SU-DHL-6 (cell line): ENCODE data around the gene FRS2.

Experiments used
- H2AFZ ChIP-seq: fragments of 200-600 bp; sonication (generic); 2 replicates; pipeline ENCODE4 v1.6.1; 2014; ENCODE audit warnings: low read depth, mild to moderate bottlenecking, moderate library complexity, mixed read lengths, antibody characterized with exemption, low read length; ENCODE audit not compliant: severe bottlenecking
- H3F3A ChIP-seq: fragments of 200-600 bp; shearing (Covaris generic); 2 replicates; pipeline ENCODE4 v1.6.0; 2016; ENCODE audit warnings: antibody characterized with exemption, mild to moderate bottlenecking; ENCODE audit not compliant: insufficient read depth
- H3K27ac ChIP-seq: fragments of 200-600 bp; sonication (generic); 2 replicates; pipeline ENCODE4 v1.5.1; 2016; ENCODE audit warnings: low read depth, mild to moderate bottlenecking, low read length, moderate library complexity, mixed read lengths
- H3K27me3 ChIP-seq: fragments of 200-600 bp; sonication (generic), shearing (Covaris generic); 2 replicates; pipeline ENCODE4 v1.6.0; 2014; ENCODE audit warnings: mild to moderate bottlenecking, low read length
- H3K36me3 ChIP-seq: fragments of 200-600 bp; sonication (generic); 2 replicates; pipeline ENCODE4 v1.6.1; 2014; ENCODE audit warnings: mild to moderate bottlenecking, low read length, mixed read lengths
- H3K4me2 ChIP-seq: fragments of 300-600, 200-600 bp; shearing (Covaris generic), sonication (generic); 2 replicates; pipeline ENCODE4 v1.6.0; 2014; ENCODE audit warnings: low read length, low read depth, mild to moderate bottlenecking; ENCODE audit not compliant: poor library complexity, severe bottlenecking
- H3K4me3 ChIP-seq: fragments of 200-600 bp; sonication (generic); 2 replicates; pipeline ENCODE4 v1.5.1; 2014; ENCODE audit warnings: antibody characterized with exemption, low read length, mild to moderate bottlenecking, mixed read lengths; ENCODE audit not compliant: insufficient read depth, poor library complexity, severe bottlenecking
- H3K79me2 ChIP-seq: fragments of 200-600 bp; sonication (generic); 2 replicates; pipeline ENCODE4 v1.6.1; 2014; ENCODE audit warnings: mild to moderate bottlenecking, low read length, moderate library complexity; ENCODE audit not compliant: insufficient read depth
- H3K9ac ChIP-seq: fragments of 200-600 bp; sonication (generic); 2 replicates; pipeline ENCODE4 v1.7.0; 2014; ENCODE audit warnings: mild to moderate bottlenecking, low read length
- H3K9me2 ChIP-seq: fragments of 200-600 bp; sonication (generic); replicated peaks from 2 replicates; pipeline ENCODE4 v1.6.1; 2014; ENCODE audit warnings: low read length; ENCODE audit not compliant: insufficient read depth
- H3K9me3 ChIP-seq: fragments of 200-600 bp; sonication (generic); 2 replicates; pipeline ENCODE4 v1.6.1; 2014; ENCODE audit warnings: low read length, mixed read lengths; ENCODE audit not compliant: insufficient read depth
- H4K20me1 ChIP-seq: fragments of 200-600 bp; sonication (generic); 2 replicates; pipeline ENCODE4 v1.6.1; 2014; ENCODE audit warnings: low read depth, mild to moderate bottlenecking, antibody characterized with exemption, low read length, moderate library complexity, mixed read lengths
- CTCF ChIP-seq: fragments of 200-600 bp; sonication (generic); IDR thresholded peaks from one replicate; pipeline ENCODE4 v1.5.1; 2017; ENCODE audit warnings: antibody characterized with exemption, mild to moderate bottlenecking, low read length, moderate library complexity; ENCODE audit not compliant: insufficient read depth, poor library complexity, severe bottlenecking
- EZH2phosphoT487 ChIP-seq: fragments of 200-600 bp; sonication (generic), shearing (Covaris generic); conservative IDR thresholded peaks from 2 replicates; pipeline ENCODE4 v1.6.1; 2018; ENCODE audit warnings: mild to moderate bottlenecking, antibody characterized with exemption, low read length, moderate library complexity, mixed read lengths

Gene FRS2

GRCh38 chr12:69589082-69589481, 118.9 kb downstream of the FRS2 start:
- H3K36me3 ChIP-seq = peaks cover 71% of the 10 kb centered on the region
- no peak overlapping the region for H2AFZ ChIP-seq
- no peak overlapping the region for H3K27ac ChIP-seq
- H3K9ac ChIP-seq = no peak overlapping the region
- TF ChIP-seq EZH2phosphoT487 (no peak), CTCF (no peak)
- H4K20me1 ChIP-seq = peaks cover 9% of the 10 kb centered on the region; the same call in 1 of the 2 replicates
- H3K9me3 ChIP-seq = no peaks in the 10 kb centered on the region
- H3K79me2 ChIP-seq = peaks cover 48% of the 10 kb centered on the region
- no peaks in the 10 kb centered on the region for H3K27me3 ChIP-seq
- no peak overlapping the region for H3K4me3 ChIP-seq
- no peaks in the 10 kb centered on the region for H3K9me2 ChIP-seq
- peaks cover 10% of the 10 kb centered on the region; the same call in 1 of the 2 replicates for H3F3A ChIP-seq
- no peak overlapping the region for H3K4me2 ChIP-seq

GRCh38 chr12:69595689-69596088, 125.5 kb downstream of the FRS2 start:
- peaks cover 89% of the 10 kb centered on the region for H3K36me3 ChIP-seq
- no peak overlapping the region for H3K27ac ChIP-seq
- H4K20me1 ChIP-seq = peaks cover 4% of the 10 kb centered on the region; the same call in 1 of the 2 replicates
- H3K27me3 ChIP-seq = no peaks in the 10 kb centered on the region
- no peak overlapping the region for H3K4me2 ChIP-seq
- no peak overlapping the region for H3K9ac ChIP-seq
- no peak overlapping the region for H2AFZ ChIP-seq
- no peaks in the 10 kb centered on the region for H3K9me3 ChIP-seq
- no peaks in the 10 kb centered on the region for H3K9me2 ChIP-seq
- peaks cover 14% of the 10 kb centered on the region; the same call in 1 of the 2 replicates for H3K79me2 ChIP-seq
- H3K4me3 ChIP-seq = no peak overlapping the region
- TF ChIP-seq EZH2phosphoT487 (no peak), CTCF (no peak)
- H3F3A ChIP-seq = peaks cover 11% of the 10 kb centered on the region; the same call in 1 of the 2 replicates

GRCh38 chr12:69598174-69598753, 128.1 kb downstream of the FRS2 start:
- no peak for TF ChIP-seq EZH2phosphoT487
- no peak for TF ChIP-seq CTCF
- Histone ChIP-seq H3K79me2 (peaks cover 5% of the 10 kb centered on the region; the same call in 1 of the 2 replicates), H3K36me3 (peaks cover 90% of the 10 kb centered on the region), H3K4me3 (no peak overlapping the region), H3K9me3 (no peaks in the 10 kb centered on the region), H3K9me2 (no peaks in the 10 kb centered on the region), H4K20me1 (peaks cover 4% of the 10 kb centered on the region; the same call in 1 of the 2 replicates), H3K27me3 (no peaks in the 10 kb centered on the region), H2AFZ (no peak overlapping the region), H3K4me2 (no peak overlapping the region), H3K9ac (no peak overlapping the region), H3K27ac (no peak overlapping the region), H3F3A (peaks cover 12% of the 10 kb centered on the region; the same call in 1 of the 2 replicates)
